Dendritic cell treated with granulocyte-macrophage colony-stimulating factor and Interleukin-4, amounts not matched to agents 40 ng/mL and 50 ng/mL, for 4 days (primary cell): ENCODE data around the gene MED20.

Experiments
- H3K27ac Mint-ChIP-seq: one replicate; pipeline ENCODE4 v1.8.0; 2022; ENCODE audit warnings: mild to moderate bottlenecking, mixed read lengths
- H3K27me3 Mint-ChIP-seq: one replicate; pipeline ENCODE4 v1.8.0; 2022; ENCODE audit warnings: mild to moderate bottlenecking, mixed read lengths
- H3K36me3 Mint-ChIP-seq: one replicate; pipeline ENCODE4 v1.8.0; 2022; ENCODE audit warnings: low read depth, mixed read lengths
- H3K4me1 Mint-ChIP-seq: one replicate; pipeline ENCODE4 v1.8.0; 2022; ENCODE audit warnings: low read depth, mixed read lengths
- H3K4me3 Mint-ChIP-seq: one replicate; pipeline ENCODE4 v1.8.0; 2022; ENCODE audit warnings: mild to moderate bottlenecking, moderate library complexity, mixed read lengths
- H3K9me3 Mint-ChIP-seq: one replicate; pipeline ENCODE4 v1.8.0; 2022; ENCODE audit warnings: mixed read lengths
- intact Hi-C: fragments of 100-400 bp; cut with micrococcal nuclease; formaldehyde crosslinking; loops from one replicate; pipeline ENCODE4 v1.15.0; 2022

MED20 gene, protein sequence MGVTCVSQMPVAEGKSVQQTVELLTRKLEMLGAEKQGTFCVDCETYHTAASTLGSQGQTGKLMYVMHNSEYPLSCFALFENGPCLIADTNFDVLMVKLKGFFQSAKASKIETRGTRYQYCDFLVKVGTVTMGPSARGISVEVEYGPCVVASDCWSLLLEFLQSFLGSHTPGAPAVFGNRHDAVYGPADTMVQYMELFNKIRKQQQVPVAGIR

DNA sequence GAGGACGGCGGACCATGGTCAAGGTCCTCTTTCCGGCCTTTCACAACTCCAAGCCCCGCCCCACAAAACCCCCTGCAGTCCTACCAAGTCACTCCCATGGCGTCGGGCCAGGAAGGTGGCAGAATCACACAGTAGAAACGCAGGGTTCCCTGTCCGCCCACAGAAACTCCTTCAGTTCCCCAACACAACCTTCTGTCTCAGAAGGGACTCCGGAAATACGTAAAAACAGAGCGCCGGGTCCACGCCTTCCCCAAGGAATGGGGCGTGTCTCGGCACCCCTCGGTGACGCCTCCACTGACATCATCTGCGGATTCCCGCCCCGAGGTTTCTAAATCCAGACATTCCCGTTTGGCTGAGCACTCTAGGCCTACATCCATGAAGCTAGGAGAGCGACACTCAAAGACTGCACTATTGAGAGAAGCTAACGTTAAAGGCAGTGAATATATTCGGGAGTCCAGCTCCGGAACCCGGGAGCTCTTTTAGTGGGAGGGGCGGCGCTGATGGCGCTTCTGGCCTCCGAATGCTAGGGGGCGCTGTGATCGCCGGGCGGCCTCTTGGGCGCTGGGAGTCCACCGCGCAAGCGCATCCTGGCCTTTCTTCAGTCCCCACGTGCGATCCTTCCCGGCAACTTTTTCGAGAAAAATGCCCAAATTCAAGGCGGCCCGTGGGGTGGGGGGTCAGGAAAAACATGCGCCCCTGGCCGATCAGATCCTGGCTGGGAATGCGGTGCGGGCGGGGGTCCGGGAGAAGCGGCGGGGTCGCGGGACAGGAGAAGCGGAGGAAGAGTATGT lies at the start of gene MED20, which contains the start of gene BYSL:
Gene MED20, minus strand, starts transcription at position 219 of the 791 bp plus-strand sequence. Its CDS starts 121 bp downstream, at position 98.
Gene BYSL, plus strand, starts transcription at position 579 of the 791 bp plus-strand sequence. Its CDS starts 64 bp downstream, at position 643.
- Mint-ChIP-seq H3K4me3 (peak within 1 kb of the TSS; percentile 99), H3K9me3 (no peaks in the 10 kb centered on the region), H3K4me1 (peaks cover 60% of the 10 kb centered on the region), H3K36me3 (peaks cover 45% of the 10 kb centered on the region), H3K27ac (peak within 1 kb of the TSS; percentile 99), H3K27me3 (no peaks in the 10 kb centered on the region)
- intact Hi-C loops: loop anchor here (1.0 to 2.0 kb wide), 3 partner anchors 16 to 134 kb away; partner anchors contain the start of genes TOMM6 and USP49

DNA sequence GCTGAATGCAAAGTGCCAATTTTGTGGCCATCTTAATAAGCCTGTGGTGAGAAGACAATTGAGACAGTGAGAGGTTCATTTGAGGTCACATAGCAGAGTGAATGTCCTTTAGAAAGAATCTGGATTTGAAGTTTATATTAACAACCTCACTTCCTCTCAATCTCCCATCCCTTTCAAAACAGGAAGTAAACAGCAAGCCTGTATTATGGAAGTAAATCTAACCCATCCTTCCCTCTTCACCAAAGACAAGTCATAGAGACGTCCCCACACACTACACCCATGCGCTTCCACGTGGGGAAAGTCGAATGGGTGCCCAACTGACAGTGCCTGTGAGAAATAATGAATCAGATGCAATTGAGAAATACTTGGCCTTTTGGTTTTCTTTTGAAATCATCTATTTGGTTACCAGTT lies 49.5 kb upstream of the MED20 start:
- intact Hi-C loops: no loop called here
- no peaks in the 10 kb centered on the region for H3K9me3 Mint-ChIP-seq
- H3K4me1 Mint-ChIP-seq: peaks cover 16% of the 10 kb centered on the region
- H3K27ac Mint-ChIP-seq: peak overlapping the region; percentile 62
- H3K4me3 Mint-ChIP-seq: no peak overlapping the region
- H3K36me3 Mint-ChIP-seq: no peaks in the 10 kb centered on the region
- H3K27me3 Mint-ChIP-seq: no peaks in the 10 kb centered on the region

DNA sequence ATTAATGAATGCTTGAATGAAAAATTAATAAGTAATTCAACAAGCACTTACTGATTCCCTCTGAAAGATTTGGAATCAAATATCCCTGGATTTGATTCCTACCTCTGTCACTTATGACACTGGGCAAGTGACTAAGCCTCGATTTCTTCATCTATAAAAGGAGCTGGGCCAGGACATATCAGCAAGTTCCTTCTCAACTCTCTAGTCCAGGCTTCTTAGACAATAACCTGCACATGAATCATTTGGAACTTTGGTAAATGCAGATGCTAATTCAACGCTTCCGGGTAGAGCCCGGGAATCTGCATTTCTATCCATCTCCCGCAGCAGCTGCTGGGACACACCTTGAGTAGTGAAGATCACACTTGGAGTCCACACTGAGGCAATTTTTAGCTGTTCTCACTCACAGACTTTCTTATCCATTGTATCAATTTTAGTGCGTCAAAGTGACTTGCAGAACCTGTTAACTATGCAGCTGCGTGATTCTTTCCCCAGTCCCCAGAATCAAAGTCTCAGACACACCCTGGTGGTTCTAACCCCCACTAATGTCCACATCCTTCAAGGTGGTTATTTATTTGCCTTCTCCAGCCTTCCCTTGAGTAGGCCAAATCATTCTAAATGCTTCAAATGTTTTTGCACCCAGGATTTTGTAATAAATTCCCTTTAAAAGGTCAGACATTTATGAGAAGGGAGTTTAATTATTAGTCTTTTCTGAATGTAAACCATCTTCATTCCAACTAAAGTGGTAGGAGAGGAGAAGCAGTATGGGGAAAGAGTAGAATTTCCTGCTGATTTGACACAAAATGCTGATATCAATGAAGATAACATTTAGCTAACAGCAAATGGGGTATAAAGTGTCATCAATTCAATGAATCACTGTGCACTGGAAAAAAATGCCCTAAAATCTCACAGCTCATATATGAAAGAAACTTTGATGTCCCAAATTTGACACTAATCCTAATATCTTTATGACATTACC lies 46.7 kb upstream of the MED20 start:
- H3K27me3 Mint-ChIP-seq: no peaks in the 10 kb centered on the region
- intact Hi-C loops: no loop called here
- H3K9me3 Mint-ChIP-seq: no peaks in the 10 kb centered on the region
- H3K4me1 Mint-ChIP-seq: peaks cover 16% of the 10 kb centered on the region
- no peak overlapping the region for H3K4me3 Mint-ChIP-seq
- no peaks in the 10 kb centered on the region for H3K36me3 Mint-ChIP-seq
- no peak overlapping the region for H3K27ac Mint-ChIP-seq

DNA sequence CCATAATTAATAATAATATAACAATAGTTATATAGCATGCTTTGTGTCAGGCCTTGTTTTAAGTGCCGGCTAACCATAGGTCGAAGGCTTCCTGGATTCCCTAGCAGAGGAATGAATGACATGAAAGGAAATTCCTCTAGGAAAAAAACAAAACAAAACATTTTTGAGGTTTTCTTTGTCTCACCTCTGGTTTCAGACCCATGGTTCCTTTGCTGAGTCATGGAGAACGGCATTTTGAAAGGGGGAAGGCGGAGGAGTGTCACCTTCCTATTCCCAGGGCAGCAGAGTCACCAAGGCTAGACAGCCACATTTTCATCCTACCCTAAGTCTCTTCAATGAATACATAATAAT lies 46.0 kb upstream of the MED20 start:
- Mint-ChIP-seq H3K4me3 (no peak overlapping the region), H3K9me3 (no peaks in the 10 kb centered on the region), H3K36me3 (no peaks in the 10 kb centered on the region), H3K27me3 (no peaks in the 10 kb centered on the region), H3K27ac (no peak overlapping the region), H3K4me1 (peaks cover 17% of the 10 kb centered on the region)
- intact Hi-C loops: no loop called here

DNA sequence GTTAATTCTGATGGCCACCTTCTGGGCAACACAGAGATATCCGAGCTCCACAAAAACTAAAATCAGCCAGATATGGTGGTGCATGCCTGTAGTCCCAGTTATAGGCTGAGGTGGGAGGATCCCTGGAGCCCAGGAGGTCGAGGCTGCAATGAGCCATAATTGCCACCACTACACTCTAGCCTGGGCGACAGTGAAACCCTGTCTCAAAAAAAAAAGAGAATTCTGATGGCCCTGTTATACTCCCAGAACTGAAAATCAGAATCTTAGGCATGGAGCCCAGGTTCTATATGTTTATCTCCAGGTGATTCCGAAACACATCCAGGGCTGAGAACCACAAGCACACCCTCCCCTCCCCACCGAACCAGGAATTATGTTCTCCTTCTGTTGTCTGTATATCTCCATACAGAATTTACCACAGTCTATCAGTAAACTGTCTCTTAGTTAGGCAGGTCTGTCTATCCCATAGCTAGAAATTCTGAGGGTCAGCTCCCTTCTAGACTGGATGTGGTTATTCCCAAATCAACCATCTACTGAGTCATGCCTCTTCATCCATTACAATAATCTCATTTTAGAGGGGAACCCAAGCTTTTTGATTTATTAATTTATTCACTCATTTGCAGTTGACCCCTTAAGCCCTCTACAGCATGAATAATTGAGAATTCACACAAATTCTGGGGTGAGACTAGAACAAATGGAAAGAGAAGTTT lies 45.4 kb upstream of the MED20 start:
- no peak overlapping the region for H3K4me3 Mint-ChIP-seq
- peaks cover 23% of the 10 kb centered on the region for H3K4me1 Mint-ChIP-seq
- no peaks in the 10 kb centered on the region for H3K9me3 Mint-ChIP-seq
- no peak overlapping the region for H3K27ac Mint-ChIP-seq
- intact Hi-C loops: no loop called here
- H3K36me3 Mint-ChIP-seq: no peaks in the 10 kb centered on the region
- peaks cover 1% of the 10 kb centered on the region for H3K27me3 Mint-ChIP-seq

DNA sequence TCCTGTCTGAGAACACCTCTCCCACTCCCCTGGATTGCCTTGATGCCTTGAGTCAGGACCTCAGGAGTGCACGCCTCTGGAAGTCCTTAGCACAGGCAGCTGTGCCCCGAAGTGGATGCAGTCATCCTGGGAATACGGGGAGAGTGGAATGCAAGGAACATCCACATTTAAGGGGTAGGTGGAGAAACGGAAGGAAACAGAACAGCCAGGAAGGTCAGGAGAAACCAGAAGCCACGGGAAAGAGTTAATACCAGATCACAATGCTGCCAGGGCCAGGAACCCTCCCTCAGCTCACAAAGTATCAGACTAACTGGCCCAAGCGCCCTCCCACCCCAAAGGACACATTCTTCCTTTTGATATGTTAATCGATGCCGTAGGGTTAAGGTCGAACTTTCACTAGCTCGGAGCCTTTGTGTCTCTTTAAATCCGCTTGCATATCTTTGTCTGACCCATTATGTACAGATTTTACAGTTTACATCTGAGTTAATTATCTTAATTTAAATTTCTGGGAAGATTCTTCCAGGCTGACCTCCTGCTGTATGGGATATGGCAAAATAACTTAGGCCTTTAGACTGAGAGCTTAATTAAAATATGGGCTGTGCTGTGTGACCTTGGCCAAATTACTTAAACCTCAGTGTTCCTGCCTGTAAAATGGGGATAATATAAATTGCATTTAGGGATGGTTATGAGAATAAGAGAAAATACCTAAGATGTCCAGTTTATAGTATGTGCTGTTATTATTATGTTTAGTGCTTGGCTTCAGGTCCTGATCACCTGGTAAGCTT lies 44.7 kb upstream of the MED20 start:
- Mint-ChIP-seq H3K9me3 (no peaks in the 10 kb centered on the region), H3K27ac (no peak overlapping the region), H3K4me1 (peaks cover 24% of the 10 kb centered on the region), H3K27me3 (peaks cover 1% of the 10 kb centered on the region), H3K36me3 (no peaks in the 10 kb centered on the region), H3K4me3 (no peak overlapping the region)
- intact Hi-C loops: no loop called here

DNA sequence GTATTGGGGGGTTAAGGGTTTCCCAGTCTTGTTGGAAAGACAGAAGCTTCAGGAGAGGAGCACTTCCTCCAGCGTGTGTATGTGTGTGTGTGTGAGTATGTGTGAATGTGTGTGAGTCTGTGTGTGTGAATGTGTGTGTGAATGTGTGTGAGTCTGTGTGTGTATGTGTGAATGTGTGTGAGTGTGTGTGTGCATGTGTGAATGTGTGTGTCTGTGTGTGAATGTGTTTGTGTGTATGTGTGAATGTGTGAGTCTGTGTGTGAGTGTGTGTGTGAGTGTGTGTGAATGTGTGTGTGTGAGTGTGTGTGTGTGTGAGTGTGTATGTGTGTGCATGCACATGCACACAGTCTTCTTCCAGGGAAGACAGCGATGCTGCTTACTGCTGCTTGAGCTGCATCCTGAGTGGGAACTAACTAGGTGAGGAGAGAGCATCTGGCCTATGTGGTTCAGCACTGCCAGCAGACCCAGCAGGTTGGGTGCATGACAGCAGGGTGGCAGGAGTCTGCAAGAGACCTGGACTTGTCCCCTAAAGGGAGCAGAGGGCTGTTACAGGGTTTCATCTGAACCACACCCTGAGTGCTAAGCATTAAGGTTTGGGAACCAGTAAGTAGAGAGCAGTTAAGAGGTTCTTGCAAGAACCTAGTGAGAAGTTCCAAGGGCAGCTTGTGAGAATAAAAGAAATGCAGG lies 43.4 kb upstream of the MED20 start:
- no peak overlapping the region for H3K27ac Mint-ChIP-seq
- H3K36me3 Mint-ChIP-seq: no peaks in the 10 kb centered on the region
- H3K9me3 Mint-ChIP-seq: no peaks in the 10 kb centered on the region
- peaks cover 1% of the 10 kb centered on the region for H3K27me3 Mint-ChIP-seq
- peaks cover 20% of the 10 kb centered on the region for H3K4me1 Mint-ChIP-seq
- no peak overlapping the region for H3K4me3 Mint-ChIP-seq
- intact Hi-C loops: no loop called here

DNA sequence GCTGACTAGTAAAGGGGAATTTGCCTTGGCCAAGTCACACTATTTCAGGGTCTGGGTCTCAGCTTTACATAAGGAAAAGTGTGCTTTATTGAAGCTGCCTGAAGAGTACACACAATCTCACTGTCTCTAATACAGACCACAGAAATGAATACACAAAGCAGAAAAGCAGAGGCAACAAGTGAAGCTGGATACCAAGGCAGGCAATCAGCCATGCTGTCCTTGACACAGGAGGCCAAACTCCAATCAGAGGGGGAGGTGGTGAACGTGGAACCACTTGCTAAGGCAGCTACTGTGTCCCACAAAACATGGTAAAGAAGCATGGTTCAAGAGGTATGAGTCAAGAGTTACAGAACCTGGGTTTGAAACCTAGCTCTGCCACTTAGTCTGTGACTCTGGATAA lies 42.4 kb upstream of the MED20 start:
- Mint-ChIP-seq H3K27ac (no peak overlapping the region), H3K36me3 (no peaks in the 10 kb centered on the region), H3K4me3 (no peak overlapping the region), H3K27me3 (peaks cover 1% of the 10 kb centered on the region), H3K9me3 (no peaks in the 10 kb centered on the region), H3K4me1 (peaks cover 23% of the 10 kb centered on the region)
- intact Hi-C loops: no loop called here

DNA sequence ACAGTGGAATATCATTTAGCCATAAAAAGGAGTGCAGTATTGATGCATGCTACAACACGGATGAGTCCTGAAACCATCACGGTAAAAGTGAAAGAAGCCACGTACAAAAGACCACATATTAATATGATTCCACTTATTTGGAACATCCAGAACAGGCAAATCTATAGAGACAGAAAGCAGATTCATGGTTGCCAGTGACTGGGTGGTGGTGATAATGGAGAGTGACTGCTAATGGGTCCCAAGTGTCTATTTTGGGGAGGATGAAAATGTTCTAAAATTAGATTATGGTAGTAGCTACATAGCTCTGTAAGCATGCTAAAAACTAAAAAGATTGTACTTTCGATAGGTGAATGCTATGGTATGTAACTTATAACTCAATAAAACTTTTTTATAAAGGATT lies 39.1 kb upstream of the MED20 start:
- intact Hi-C loops: no loop called here
- H3K27me3 Mint-ChIP-seq: peaks cover 1% of the 10 kb centered on the region
- H3K27ac Mint-ChIP-seq: no peak overlapping the region
- H3K4me1 Mint-ChIP-seq: peaks cover 19% of the 10 kb centered on the region
- no peaks in the 10 kb centered on the region for H3K9me3 Mint-ChIP-seq
- H3K36me3 Mint-ChIP-seq: no peaks in the 10 kb centered on the region
- no peak overlapping the region for H3K4me3 Mint-ChIP-seq

DNA sequence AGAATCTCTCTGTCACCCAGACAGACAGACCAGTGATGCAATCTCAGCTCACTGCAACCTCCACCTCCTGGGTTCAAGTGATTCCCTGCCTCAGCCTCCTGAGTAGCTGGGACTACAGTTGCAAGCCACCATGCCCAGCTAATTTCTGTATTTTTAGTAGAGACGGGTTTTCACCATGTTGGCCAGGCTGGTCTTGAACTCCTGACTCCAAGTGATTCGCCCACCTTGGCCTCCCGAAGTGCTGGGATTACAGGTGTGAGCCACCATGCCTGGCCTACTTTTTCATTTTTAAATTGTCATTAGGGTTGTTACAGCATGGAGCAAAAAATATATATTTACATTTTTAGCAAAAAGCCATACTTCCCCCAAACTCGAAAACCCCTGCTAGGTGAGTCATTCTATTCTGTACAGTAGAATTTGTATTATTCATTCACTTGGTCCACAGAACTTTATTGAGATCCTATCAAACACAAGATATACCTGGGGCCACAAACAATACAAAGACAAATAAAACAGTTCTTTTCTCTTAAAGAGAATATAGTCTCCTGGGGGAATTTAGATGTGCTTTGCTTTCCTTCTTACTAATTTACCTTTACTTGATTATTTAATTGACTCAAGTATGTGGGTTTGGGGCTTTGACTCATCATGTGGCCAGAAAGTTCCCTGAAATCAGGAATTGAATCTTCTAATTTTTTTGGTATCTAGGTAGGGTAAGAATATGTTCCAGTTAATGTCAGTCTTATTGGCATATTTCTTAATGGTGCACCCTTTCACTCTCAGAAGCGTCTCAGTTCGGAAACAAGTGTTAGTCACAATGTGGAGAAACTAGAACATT lies 37.3 kb upstream of the MED20 start:
- intact Hi-C loops: no loop called here
- H3K9me3 Mint-ChIP-seq: no peaks in the 10 kb centered on the region
- no peak overlapping the region for H3K4me3 Mint-ChIP-seq
- no peak overlapping the region for H3K27ac Mint-ChIP-seq
- H3K4me1 Mint-ChIP-seq: peaks cover 19% of the 10 kb centered on the region
- peaks cover 1% of the 10 kb centered on the region for H3K27me3 Mint-ChIP-seq
- H3K36me3 Mint-ChIP-seq: no peaks in the 10 kb centered on the region

DNA sequence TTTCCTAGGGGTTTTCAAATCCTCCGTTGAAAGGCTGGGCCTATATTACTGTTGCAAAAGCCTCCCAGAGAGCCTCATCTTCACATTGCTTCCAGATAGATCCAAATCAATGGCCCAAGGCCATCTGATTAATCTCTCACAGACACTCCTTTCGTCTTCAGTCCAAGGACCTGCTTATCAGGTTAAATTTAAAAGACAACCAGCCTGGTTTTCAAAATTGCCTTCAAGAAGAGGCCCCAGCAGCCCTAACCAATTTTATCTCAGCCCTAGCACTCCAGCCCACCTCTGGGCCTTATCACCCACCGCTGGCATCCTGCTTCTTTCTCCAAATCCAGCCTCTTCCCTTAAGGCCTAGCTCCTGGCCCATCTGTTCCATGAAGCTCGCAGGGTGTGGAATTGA lies 36.2 kb upstream of the MED20 start:
- H3K36me3 Mint-ChIP-seq: no peaks in the 10 kb centered on the region
- no peak overlapping the region for H3K4me3 Mint-ChIP-seq
- H3K27ac Mint-ChIP-seq: no peak overlapping the region
- intact Hi-C loops: no loop called here
- H3K27me3 Mint-ChIP-seq: peaks cover 1% of the 10 kb centered on the region
- peaks cover 19% of the 10 kb centered on the region for H3K4me1 Mint-ChIP-seq
- no peaks in the 10 kb centered on the region for H3K9me3 Mint-ChIP-seq

DNA sequence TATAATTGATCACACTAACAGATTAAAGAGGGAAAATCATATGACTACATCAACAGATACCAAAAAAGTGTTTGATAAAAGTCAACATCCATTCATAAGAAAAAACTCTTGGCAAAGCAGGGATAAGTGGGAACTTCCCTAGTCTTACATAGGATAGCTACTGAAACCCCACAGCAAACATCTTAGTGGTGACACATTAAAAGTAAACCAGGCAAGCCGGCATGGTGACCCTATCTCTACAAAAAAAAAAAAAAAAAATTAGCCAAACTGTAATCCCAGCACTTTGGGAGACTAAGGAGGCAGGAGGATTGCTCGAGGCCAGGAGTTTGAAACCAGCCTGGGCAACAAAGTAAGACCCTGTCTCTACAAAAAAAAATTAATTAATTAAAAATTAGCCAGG lies 34.5 kb upstream of the MED20 start:
- no peak overlapping the region for H3K27ac Mint-ChIP-seq
- intact Hi-C loops: no loop called here
- H3K36me3 Mint-ChIP-seq: no peaks in the 10 kb centered on the region
- no peak overlapping the region for H3K4me3 Mint-ChIP-seq
- no peaks in the 10 kb centered on the region for H3K9me3 Mint-ChIP-seq
- H3K27me3 Mint-ChIP-seq: no peaks in the 10 kb centered on the region
- peaks cover 5% of the 10 kb centered on the region for H3K4me1 Mint-ChIP-seq
